Upper lobe of left lung (tissue), 4 donors: ENCODE results near the gene FRMPD1.

ENCODE experiments used
- CTCF ChIP-seq, 6 experiments: fragments of 450-650 bp in 4 of 6; fragments of 200-600 bp in 2 of 6; sonication (generic) in 2 of 6; IDR thresholded peaks; one replicate each; pipeline ENCODE4 v1.5.1; 2016 to 2019; ENCODE audit warnings: antibody characterized with exemption in 6 of 6
- EP300 ChIP-seq, 4 donors: sonication (generic); formaldehyde crosslinking; IDR thresholded peaks; one replicate each; pipeline ENCODE4 v1.5.1; 2017; ENCODE audit warnings: antibody characterized with exemption in 4 of 4, control low read depth in 2 of 4
- POLR2A ChIP-seq, 4 donors: fragments of 450-650 bp; IDR thresholded peaks; one replicate each; pipeline ENCODE4 v1.5.1; 2016 to 2017; ENCODE audit warnings: antibody characterized with exemption in 4 of 4, mild to moderate bottlenecking in 2 of 4
- POLR2AphosphoS5 ChIP-seq, 2 donors: sonication (generic); formaldehyde crosslinking; IDR thresholded peaks; one replicate each; pipeline ENCODE4 v1.5.1; 2017; ENCODE audit warnings: antibody characterized with exemption in 2 of 2

DNA sequence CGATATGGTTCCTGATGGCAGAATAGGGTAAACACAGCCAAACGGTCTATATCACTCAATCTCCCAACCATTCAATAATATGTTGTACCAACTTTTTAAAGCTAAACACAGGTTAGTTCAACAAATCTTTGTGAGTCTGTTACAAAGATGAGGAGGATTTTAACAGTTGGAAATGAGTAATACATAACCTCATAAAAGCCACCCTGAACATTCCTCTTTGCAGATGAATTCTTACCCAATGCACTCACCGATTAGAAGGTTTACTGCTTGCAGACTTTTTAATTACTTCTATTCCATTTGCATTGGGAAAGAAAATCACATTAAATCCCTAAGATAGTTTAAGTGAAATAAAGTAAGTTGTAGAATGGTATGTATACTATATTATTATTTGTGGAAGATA lies 79.5 kb downstream of the FRMPD1 start:
- TF ChIP-seq CTCF (IDR thresholded peaks at IDR 0.05) (no peak), EP300 (IDR thresholded peaks at IDR 0.05) (no peak), POLR2A (IDR thresholded peaks at IDR 0.05) (no peak), POLR2AphosphoS5 (IDR thresholded peaks at IDR 0.05) (no peak)
